ENCODE results near the gene HNF1B. TPM values are rescaled to one million over a fixed set of nuclear protein-coding genes. Genes with fewer than 3 reads are reported as not detected.

HNF1B gene
- total RNA-seq, 1 donor from 2014 or later: 10.5 TPM

DNA sequence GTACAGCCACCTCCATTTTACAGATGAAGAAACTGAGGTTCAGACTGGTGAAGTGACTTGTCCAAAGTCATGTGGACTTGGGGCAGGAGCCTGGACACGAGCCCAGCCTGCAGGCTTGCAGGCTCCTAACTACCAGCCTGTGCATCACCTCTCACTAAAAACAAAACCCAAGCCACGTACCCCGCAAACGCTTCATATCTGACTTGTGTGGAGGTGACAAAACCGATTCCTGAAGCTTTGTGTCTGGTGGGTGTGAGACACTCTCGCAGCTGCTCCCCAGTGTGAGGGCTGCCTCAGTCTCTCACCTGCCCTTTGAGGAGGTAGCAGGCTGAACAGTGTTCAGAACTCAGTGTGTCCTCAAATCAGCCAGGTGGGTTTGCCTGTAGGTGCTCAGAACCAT is 8.4 kb downstream of the HNF1B start:
- Mint-ChIP-seq H3K27ac (ENCODE audit: unreplicated experiment) (no peak overlapping the region), H3K4me3 (ENCODE audit: unreplicated experiment) (no peak overlapping the region), H3K36me3 (ENCODE audit: low read depth) (no peaks in the 10 kb centered on the region)

GRCh38 chr17:37735165-37735564 is 9.7 kb downstream of the HNF1B start:
- peaks cover 32% of the 10 kb centered on the region for H3K4me1 Mint-ChIP-seq (ENCODE audit: low read depth)
- no peak for DNase-seq (ENCODE audit: low spot score)
- no peak overlapping the region for H3K4me3 Mint-ChIP-seq (ENCODE audit: unreplicated experiment)
- H3K27me3 Mint-ChIP-seq (ENCODE audit: low read depth): peaks cover 6% of the 10 kb centered on the region
- no peak overlapping the region for H3K27ac Mint-ChIP-seq (ENCODE audit: unreplicated experiment)
- no peak for TF ChIP-seq CTCF (IDR thresholded peaks at IDR 0.05)
- H3K9me3 Mint-ChIP-seq (ENCODE audit: low read depth): no peaks in the 10 kb centered on the region
- no peaks in the 10 kb centered on the region for H3K36me3 Mint-ChIP-seq (ENCODE audit: low read depth)

More for the DNA sequence above, 8.4 kb downstream of the HNF1B start:
- H3K9me3 Mint-ChIP-seq (ENCODE audit: low read depth): no peaks in the 10 kb centered on the region
- peaks cover 30% of the 10 kb centered on the region for H3K4me1 Mint-ChIP-seq (ENCODE audit: low read depth)
- H3K27me3 Mint-ChIP-seq (ENCODE audit: low read depth): peaks cover 11% of the 10 kb centered on the region
- no peak for DNase-seq (ENCODE audit: low spot score)
- TF ChIP-seq CTCF (IDR thresholded peaks at IDR 0.05): no peak

- Mint-ChIP-seq H3K9me3 (ENCODE audit: low read depth) (no peaks in the 10 kb centered on the region), H3K4me3 (ENCODE audit: unreplicated experiment) (no peak overlapping the region), H3K27ac (ENCODE audit: unreplicated experiment) (no peak overlapping the region), H3K36me3 (ENCODE audit: low read depth) (no peaks in the 10 kb centered on the region), H3K4me1 (ENCODE audit: low read depth) (peaks cover 12% of the 10 kb centered on the region), H3K27me3 (ENCODE audit: low read depth) (no peaks in the 10 kb centered on the region)
- DNase-seq (ENCODE audit: low spot score): no peak
- TF ChIP-seq CTCF (IDR thresholded peaks at IDR 0.05): no peak
These were observed 12.5 kb downstream of the HNF1B start for GRCh38 chr17:37732316-37732715.

- no peak for TF ChIP-seq CTCF (IDR thresholded peaks at IDR 0.05)
- peak overlapping the region; percentile 8 for H3K27ac Mint-ChIP-seq (ENCODE audit: unreplicated experiment)
- no peak overlapping the region for H3K4me3 Mint-ChIP-seq (ENCODE audit: unreplicated experiment)
- H3K4me1 Mint-ChIP-seq (ENCODE audit: low read depth): peaks cover 12% of the 10 kb centered on the region
- no peak for DNase-seq (ENCODE audit: low spot score)
- no peaks in the 10 kb centered on the region for H3K27me3 Mint-ChIP-seq (ENCODE audit: low read depth)
- H3K36me3 Mint-ChIP-seq (ENCODE audit: low read depth): no peaks in the 10 kb centered on the region
- no peaks in the 10 kb centered on the region for H3K9me3 Mint-ChIP-seq (ENCODE audit: low read depth)
These were observed 13.8 kb downstream of the HNF1B start for GRCh38 chr17:37731056-37731455.

GRCh38 chr17:37729905-37730304 is 15.0 kb downstream of the HNF1B start:
- TF ChIP-seq CTCF (IDR thresholded peaks at IDR 0.05): no peak
- H3K27ac Mint-ChIP-seq (ENCODE audit: unreplicated experiment): no peak overlapping the region
- no peak for DNase-seq (ENCODE audit: low spot score)
- H3K27me3 Mint-ChIP-seq (ENCODE audit: low read depth): no peaks in the 10 kb centered on the region
- H3K36me3 Mint-ChIP-seq (ENCODE audit: low read depth): no peaks in the 10 kb centered on the region
- peaks cover 20% of the 10 kb centered on the region for H3K4me1 Mint-ChIP-seq (ENCODE audit: low read depth)
- H3K4me3 Mint-ChIP-seq (ENCODE audit: unreplicated experiment): no peak overlapping the region
- no peaks in the 10 kb centered on the region for H3K9me3 Mint-ChIP-seq (ENCODE audit: low read depth)
